SK-N-SH (cell line): ENCODE measurements around the gene MRPS35. TPM values are rescaled to one million over a fixed set of nuclear protein-coding genes. Genes with fewer than 3 reads are reported as not detected.

Experiments
- CTCF ChIA-PET: fragments of 300-600, 350-600 bp; formaldehyde crosslinking; extraction: SDS; loops from one replicate; lab custom pipeline; 2021; lab: Yijun Ruan, JAX
- POLR2A ChIA-PET: fragments of 350-600 bp; sonication (Branson Sonifier 250); formaldehyde crosslinking; extraction: SDS; loops from one replicate; lab custom pipeline; 2020; ENCODE audit warnings: antibody characterized with exemption, inconsistent platforms; lab: Yijun Ruan, JAX
- DNase-seq: peaks from one replicate; pipeline ENCODE4 v3.0.0; 2012
- H2AFZ ChIP-seq: fragments of 200-600 bp; sonication (generic); 2 replicates; pipeline ENCODE4 v1.8.1; 2016; ENCODE audit warnings: antibody characterized with exemption, mild to moderate bottlenecking, low read depth
- H3F3A ChIP-seq: fragments of 200-600 bp; sonication (generic); replicated peaks from 2 replicates; pipeline ENCODE3; 2016; ENCODE audit warnings: antibody characterized with exemption, mild to moderate bottlenecking; ENCODE audit not compliant: insufficient read depth
- H3K27ac ChIP-seq, 2 experiments: fragments of 200-500 bp in 1 of 2; fragments of 200-600 bp in 1 of 2; sonication (Bioruptor generic) in 1 of 2; sonication (generic), shearing (Covaris generic) in 1 of 2; 2 replicates each; pipeline versions ENCODE4 v1.5.1 to v1.6.1; 2014 to 2016; ENCODE audit warnings: low read depth in 2 of 2, inconsistent platforms in 1 of 2, low read length in 1 of 2, mild to moderate bottlenecking in 1 of 2, mixed read lengths in 1 of 2
- H3K27me3 ChIP-seq: fragments of 200-600 bp; sonication (generic), shearing (Covaris generic); 2 replicates; pipeline ENCODE4 v1.6.1; 2016; ENCODE audit warnings: mixed run types; ENCODE audit not compliant: insufficient read depth
- H3K36me3 ChIP-seq, 2 experiments: fragments of 200-500 bp in 1 of 2; fragments of 200-600 bp in 1 of 2; sonication (Bioruptor generic) in 1 of 2; sonication (generic) in 1 of 2; replicated peaks in 1 of 2; 2 replicates each; pipeline versions ENCODE3 to v1.5.1; 2014 to 2016; ENCODE audit warnings: low read length in 1 of 2, mild to moderate bottlenecking in 1 of 2; ENCODE audit not compliant: insufficient read depth in 2 of 2, control insufficient read depth in 1 of 2
- H3K4me1 ChIP-seq, 2 experiments: fragments of 200-500 bp in 1 of 2; fragments of 200-600 bp in 1 of 2; sonication (Bioruptor generic) in 1 of 2; sonication (generic), shearing (Covaris generic) in 1 of 2; 2 replicates each; pipeline versions ENCODE4 v1.5.1 to v1.6.1; 2014 to 2016; ENCODE audit warnings: low read depth in 1 of 2, low read length in 1 of 2, mixed run types in 1 of 2; ENCODE audit not compliant: insufficient read depth in 2 of 2, control insufficient read depth in 1 of 2
- H3K4me2 ChIP-seq: fragments of 200-600 bp; sonication (generic), shearing (Covaris generic); 2 replicates; pipeline ENCODE4 v1.6.1; 2017; ENCODE audit warnings: mixed run types
- H3K4me3 ChIP-seq, 2 experiments: fragments of 200-500 bp in 1 of 2; fragments of 200-600 bp in 1 of 2; sonication (Bioruptor generic) in 1 of 2; sonication (generic), shearing (Covaris generic) in 1 of 2; 2 replicates each; pipeline versions ENCODE4 v1.5.1 to v1.8.1; 2014 to 2016; ENCODE audit warnings: low read depth in 2 of 2, inconsistent platforms in 1 of 2, low read length in 1 of 2, mild to moderate bottlenecking in 1 of 2, mixed read lengths in 1 of 2, moderate library complexity in 1 of 2
- H3K79me2 ChIP-seq: fragments of 200-600 bp; sonication (generic); 2 replicates; pipeline ENCODE4 v1.8.1; 2017; ENCODE audit warnings: mild to moderate bottlenecking; ENCODE audit not compliant: insufficient read depth
- H3K9ac ChIP-seq: fragments of 200-600 bp; sonication (generic); 2 replicates; pipeline ENCODE4 v1.6.1; 2017; ENCODE audit warnings: mixed run types
- H3K9me2 ChIP-seq: fragments of 200-600 bp; sonication (generic); 2 replicates; pipeline ENCODE4 v1.6.1; 2017; ENCODE audit warnings: mixed run types
- H3K9me3 ChIP-seq: fragments of 200-600 bp; sonication (generic); 2 replicates; pipeline ENCODE4 v1.6.1; 2017; ENCODE audit warnings: mixed run types, mild to moderate bottlenecking, moderate library complexity
- H4K20me1 ChIP-seq: fragments of 200-600 bp; sonication (generic); 2 replicates; pipeline ENCODE4 v1.6.1; 2017; ENCODE audit warnings: mild to moderate bottlenecking, mixed run types; ENCODE audit not compliant: insufficient read depth
- CHD2 ChIP-seq: fragments of 150-350 bp; IDR thresholded peaks from 2 replicates; pipeline ENCODE4 v1.6.1; 2018; ENCODE audit warnings: low read length; ENCODE audit not compliant: partially characterized antibody
- EP300 ChIP-seq, 2 experiments: IDR thresholded peaks; 2 replicates each; pipeline versions ENCODE4 v1.4.0 to v1.6.1; 2012; ENCODE audit warnings: borderline replicate concordance in 1 of 2, low read depth in 1 of 2, low read length in 1 of 2
- EZH2phosphoT487 ChIP-seq: fragments of 200-600 bp; sonication (generic); IDR thresholded peaks from 2 replicates; pipeline ENCODE4 v1.6.1; 2017; ENCODE audit warnings: low read depth, mixed run types, mild to moderate bottlenecking, antibody characterized with exemption, moderate library complexity, borderline replicate concordance
- IRF3 ChIP-seq: fragments of 150-350 bp; IDR thresholded peaks from 2 replicates; pipeline ENCODE4 v1.6.1; 2016; ENCODE audit warnings: mild to moderate bottlenecking, low read depth, low read length
- MEF2A ChIP-seq: IDR thresholded peaks from 2 replicates; pipeline ENCODE4 v1.4.0; 2012; ENCODE audit warnings: low read depth, borderline replicate concordance
- NFIC ChIP-seq: IDR thresholded peaks from 2 replicates; pipeline ENCODE4 v1.4.0; 2012; ENCODE audit warnings: borderline replicate concordance
- SIN3A ChIP-seq: IDR thresholded peaks from 2 replicates; pipeline ENCODE4 v1.6.1; 2012; ENCODE audit warnings: low read depth, mild to moderate bottlenecking, low read length, moderate library complexity, borderline replicate concordance
- USF2 ChIP-seq: fragments of 150-350 bp; IDR thresholded peaks from 2 replicates; pipeline ENCODE4 v1.6.1; 2017; ENCODE audit warnings: antibody characterized with exemption, low read length, low read depth, borderline replicate concordance
- ZBTB33 ChIP-seq: IDR thresholded peaks from 2 replicates; pipeline ENCODE4 v1.4.0; 2012; ENCODE audit warnings: low read depth, borderline replicate concordance
- whole genome bisulfite sequencing: methylation state at CpG from one replicate; pipeline ENCODE4 v1.1.6; 2017; ENCODE audit warnings: low lambda C conversion rate; 5-methylcytosine and 5-hydroxymethylcytosine counted together
- polyA plus RNA-seq, 3 experiments: library from polyadenylated mRNA; depleted of rRNA; stranded (reverse); fragments of >200 nt; gene quantifications; 2 replicates each; pipeline ENCODE4 v1.2.3, GENCODE V29; 2012

Gene MRPS35
- polyA plus RNA-seq, 1 of the 3 experiments (the other 2 are of a cell fraction) = 32.4 TPM

GRCh38 chr12:27674989-27675388 is 35.6 kb upstream of the MRPS35 start:
- Histone ChIP-seq H3K79me2 (no peaks in the 10 kb centered on the region), H3K4me3 (no peak overlapping the region), H3K9ac (no peak overlapping the region), H4K20me1 (no peaks in the 10 kb centered on the region), H3K4me2 (no peak overlapping the region), H3K27ac (no peak overlapping the region), H3K4me1 (peaks cover 0 to 6% of the 10 kb centered on the region in 2 experiments; a peak in 1 of 4 replicates), H2AFZ (no peak overlapping the region), H3K9me2 (no peaks in the 10 kb centered on the region), H3K9me3 (no peaks in the 10 kb centered on the region), H3K36me3 (peaks cover 74 to 95% of the 10 kb centered on the region in 2 experiments), H3F3A (peaks cover 23% of the 10 kb centered on the region), H3K27me3 (no peaks in the 10 kb centered on the region)
- ChIA-PET POLR2A (no interaction called here), CTCF (interaction anchor here (0.9 to 1.6 kb wide), 2 partner anchors 11 to 22 kb away, joined by 3 to 5 read pairs; no protein-coding TSS in a partner anchor)
- TF ChIP-seq EZH2phosphoT487 (no peak), NFIC (no peak)
- WGBS = 52% methylated on average over 2 of the region's 2 CpGs
- no peak for DNase-seq

GRCh38 chr12:27680619-27681018 is 30.0 kb upstream of the MRPS35 start:
- no peaks in the 10 kb centered on the region for H4K20me1 ChIP-seq
- ChIA-PET CTCF (no interaction called here), POLR2A (no interaction called here)
- H3K9me2 ChIP-seq = no peaks in the 10 kb centered on the region
- no peak overlapping the region for H3K9ac ChIP-seq
- no peaks in the 10 kb centered on the region for H3K79me2 ChIP-seq
- H3K4me1 ChIP-seq = no peaks in the 10 kb centered on the region
- no peak for DNase-seq
- no peak for TF ChIP-seq SIN3A
- TF ChIP-seq IRF3 = no peak
- no peak for TF ChIP-seq CHD2
- TF ChIP-seq ZBTB33 = no peak
- no peak for TF ChIP-seq USF2
- no peak for TF ChIP-seq MEF2A
- TF ChIP-seq NFIC = no peak
- no peak for TF ChIP-seq EP300 (IDR thresholded peaks at IDR 0.05; ENCODE audit: borderline replicate concordance in 1 of 2, low read depth in 1 of 2, low read length in 1 of 2)
- H3K27me3 ChIP-seq = no peaks in the 10 kb centered on the region
- peaks cover 86 to 96% of the 10 kb centered on the region in 2 experiments for H3K36me3 ChIP-seq
- no peaks in the 10 kb centered on the region for H3K9me3 ChIP-seq
- H3K4me2 ChIP-seq = no peak overlapping the region
- no peak overlapping the region for H3K27ac ChIP-seq
- no peak overlapping the region for H2AFZ ChIP-seq
- no peak overlapping the region for H3K4me3 ChIP-seq
- H3F3A ChIP-seq = peaks cover 28% of the 10 kb centered on the region
